NCI-H2227 treated with DMSO at 0.1 percent for 48 hours (cell line): Measurements from ENCODE around the gene PLAC8L1.
"Not testable (repeated sequence)": the region's sequence is repeated elsewhere in the genome, so short reads cannot be mapped to it uniquely, and the experiment has no call there.

Experiments used
- DNase-seq: peaks from one replicate; lab custom pipeline; 2025; lab: John Stamatoyannopoulos, UW

Gene PLAC8L1

GRCh38 chr5:146105477-146105876, at the start of gene PLAC8L1:
Gene PLAC8L1 (minus strand): TSS chr5:146105577. CDS start chr5:146104311, 1,266 bp downstream.
- no peak for DNase-seq

GRCh38 chr5:146151970-146152369, 46.6 kb upstream of the PLAC8L1 start:
- no peak for DNase-seq

DNA sequence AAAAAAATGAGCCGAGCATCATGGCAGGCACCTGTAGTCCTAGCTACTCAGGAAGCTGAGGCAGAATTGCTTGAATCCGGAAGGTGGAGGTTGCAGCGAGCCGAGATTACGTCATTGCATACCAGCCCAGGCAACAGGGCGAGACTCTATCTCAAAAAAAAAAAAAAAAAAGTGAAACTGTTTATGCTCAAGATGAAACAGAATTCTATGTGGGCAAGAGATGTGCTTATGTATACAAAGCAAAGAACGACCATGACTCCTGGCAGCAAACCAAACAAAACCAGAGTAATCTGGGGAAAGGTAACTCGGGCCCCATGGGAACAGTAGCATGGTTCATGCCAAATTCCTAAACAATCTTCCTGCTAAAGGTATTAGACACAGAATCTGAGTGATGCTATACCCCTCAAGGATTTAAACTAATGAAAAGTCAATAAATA, 32.6 kb upstream of the PLAC8L1 start:
- no peak for DNase-seq

DNA sequence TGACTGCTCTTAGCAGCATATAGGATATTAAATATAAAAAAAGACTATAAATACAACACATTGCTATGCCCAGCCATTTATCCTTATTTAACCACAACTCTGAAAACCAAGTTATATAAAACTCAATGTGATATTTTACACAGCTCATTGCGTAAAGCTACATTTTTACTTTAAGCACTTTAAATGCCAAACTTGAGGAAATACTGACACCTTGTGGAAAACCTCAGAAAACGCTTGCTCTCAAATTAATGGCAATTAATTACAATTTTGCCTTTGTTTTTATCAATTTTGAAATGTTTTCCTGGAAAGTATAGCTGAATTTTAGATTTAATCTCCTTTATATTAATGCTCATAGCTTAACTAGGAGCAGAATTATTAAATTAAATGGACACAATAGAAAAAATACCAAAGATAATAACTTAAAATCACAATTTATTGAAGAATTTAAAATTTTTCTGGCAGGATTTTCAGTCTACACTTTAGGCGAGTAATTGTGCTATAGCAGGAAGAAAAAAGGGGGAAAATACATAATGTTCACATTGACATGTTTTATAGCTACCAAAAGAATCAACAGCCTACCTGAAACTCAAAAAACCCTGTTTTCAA, 25.2 kb upstream of the PLAC8L1 start:
- no peak for DNase-seq

DNA sequence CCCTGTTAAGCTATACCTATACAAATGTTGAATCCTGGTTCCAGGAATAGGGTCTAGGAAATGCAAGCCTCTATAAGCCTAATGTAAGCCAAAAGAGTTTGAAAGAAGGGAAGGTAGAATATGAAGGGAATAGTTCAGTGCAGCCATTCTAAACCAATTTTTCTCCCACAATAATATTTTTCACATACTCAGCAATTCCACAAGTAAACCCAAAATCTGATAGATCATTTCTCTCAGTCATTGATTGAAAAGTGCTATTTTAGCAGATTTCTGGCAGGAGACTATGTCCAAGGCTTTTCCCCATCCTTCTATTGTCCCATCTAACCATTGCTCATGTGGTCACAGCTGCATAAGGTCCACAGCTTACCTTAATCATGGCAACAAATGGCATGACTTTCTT, 20.7 kb upstream of the PLAC8L1 start:
- no peak for DNase-seq

- no peak for DNase-seq
Observed at GRCh38 chr5:146124580-146124979, 19.2 kb upstream of the PLAC8L1 start.

GRCh38 chr5:146121451-146121850, 16.1 kb upstream of the PLAC8L1 start:
- not testable (repeated sequence) for DNase-seq

DNA sequence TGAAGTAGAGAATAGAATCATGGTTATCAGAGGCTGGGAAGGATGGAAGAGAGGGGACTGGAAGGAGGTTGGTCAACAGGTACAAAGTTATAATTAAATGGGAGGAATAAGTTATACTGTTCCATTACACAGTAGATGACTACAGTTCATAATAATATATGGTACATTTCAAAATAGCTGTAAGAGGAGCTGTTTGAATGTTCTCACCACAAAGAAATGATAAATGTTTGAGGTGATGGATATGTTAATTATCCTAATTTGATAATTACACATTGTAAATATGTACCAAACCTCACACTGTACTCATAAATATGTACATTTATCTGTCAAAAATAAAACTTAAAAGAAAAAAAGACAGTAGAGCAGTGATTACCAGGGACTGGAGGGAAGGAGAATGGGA, 12.9 kb upstream of the PLAC8L1 start:
- no peak for DNase-seq

DNA sequence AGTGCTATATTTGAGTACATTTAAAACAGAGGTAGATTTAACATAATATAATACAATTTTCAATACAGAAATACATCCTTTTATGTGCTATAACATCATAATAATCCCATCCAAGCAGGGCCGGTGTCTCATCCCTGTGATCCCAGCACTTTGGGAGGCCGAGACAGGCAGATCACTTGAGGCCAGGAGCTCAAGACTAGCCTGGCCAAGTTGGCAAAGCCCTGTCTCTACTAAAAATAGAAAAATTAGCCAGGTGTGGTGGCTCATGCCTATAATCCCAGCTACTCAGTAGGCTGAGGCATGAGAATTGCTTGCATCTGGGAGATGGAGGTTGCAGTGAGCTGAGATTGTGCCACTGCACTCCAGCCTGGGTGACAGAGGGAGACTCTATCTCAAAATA, 11.8 kb upstream of the PLAC8L1 start:
- DNase-seq, result not testable (repeated sequence)

DNA sequence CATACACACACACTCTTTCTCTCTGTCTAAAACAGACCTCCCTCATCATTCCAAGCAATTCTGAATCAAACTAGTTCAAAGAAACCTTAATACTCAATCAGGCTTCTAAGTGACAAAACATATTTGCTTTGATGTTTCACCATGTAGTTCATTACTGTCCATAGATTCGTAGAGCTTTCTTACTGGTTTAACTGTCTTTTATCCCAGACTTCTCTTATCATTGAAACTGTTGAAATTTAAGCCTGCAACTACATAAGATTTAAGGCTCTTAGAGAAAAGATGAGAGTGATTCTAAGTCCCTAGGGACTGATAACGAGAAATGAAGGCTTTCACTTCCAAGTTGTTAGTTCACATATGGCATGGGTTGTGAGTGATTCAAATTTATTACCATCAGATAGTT, 11.0 kb upstream of the PLAC8L1 start:
- DNase-seq, result no peak

GRCh38 chr5:146112476-146112875, 7.1 kb upstream of the PLAC8L1 start:
- no peak for DNase-seq

- no peak for DNase-seq
Observed at GRCh38 chr5:146111409-146111808, 6.0 kb upstream of the PLAC8L1 start.

GRCh38 chr5:146109379-146109778, 4.0 kb upstream of the PLAC8L1 start:
- DNase-seq, result no peak

GRCh38 chr5:146108870-146109269, 3.5 kb upstream of the PLAC8L1 start:
- DNase-seq, result not testable (repeated sequence)

GRCh38 chr5:146107901-146108300, 2.5 kb upstream of the PLAC8L1 start:
- no peak for DNase-seq

DNA sequence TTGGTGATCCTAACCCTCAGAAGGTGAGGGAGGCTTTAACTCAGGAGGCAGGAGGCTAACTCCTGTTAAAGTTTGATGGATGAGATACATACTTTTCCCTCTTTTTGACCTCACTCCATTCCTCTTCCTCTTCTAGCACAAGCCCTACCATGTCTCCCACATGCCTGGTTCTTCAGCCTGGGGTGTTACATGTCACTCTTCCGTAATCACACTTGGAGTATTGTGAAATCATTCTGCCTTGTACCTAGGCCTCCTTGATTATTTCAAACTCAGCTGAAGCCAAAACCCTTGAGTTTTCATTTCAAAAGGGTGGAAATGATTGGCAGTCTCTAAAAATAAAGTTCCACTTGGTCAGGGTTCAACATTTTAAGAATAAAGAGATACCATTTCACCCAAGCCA, 1.8 kb downstream of the PLAC8L1 start:
- DNase-seq, result no peak

DNA sequence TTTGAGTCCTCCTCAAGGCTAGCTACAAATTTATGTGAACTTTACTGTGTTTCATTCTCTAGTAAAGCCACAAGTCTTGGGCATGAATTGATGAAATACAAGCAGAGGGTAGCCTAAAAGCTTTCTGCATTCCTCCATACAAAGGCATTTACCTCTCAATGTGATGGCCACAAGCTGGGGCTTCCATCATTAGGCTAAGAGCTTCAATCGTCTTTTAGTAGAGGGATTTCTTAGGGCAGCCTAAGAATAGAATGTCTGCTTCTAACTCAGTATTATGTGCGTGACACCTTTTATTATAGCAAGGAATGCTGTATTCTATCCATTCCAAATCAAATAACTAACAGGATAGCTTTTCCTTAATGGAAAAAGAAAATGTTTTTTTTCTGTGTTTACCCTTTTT, 3.7 kb downstream of the PLAC8L1 start:
- no peak for DNase-seq

- no peak for DNase-seq
Observed at GRCh38 chr5:146098047-146098446, 7.3 kb downstream of the PLAC8L1 start.

DNA sequence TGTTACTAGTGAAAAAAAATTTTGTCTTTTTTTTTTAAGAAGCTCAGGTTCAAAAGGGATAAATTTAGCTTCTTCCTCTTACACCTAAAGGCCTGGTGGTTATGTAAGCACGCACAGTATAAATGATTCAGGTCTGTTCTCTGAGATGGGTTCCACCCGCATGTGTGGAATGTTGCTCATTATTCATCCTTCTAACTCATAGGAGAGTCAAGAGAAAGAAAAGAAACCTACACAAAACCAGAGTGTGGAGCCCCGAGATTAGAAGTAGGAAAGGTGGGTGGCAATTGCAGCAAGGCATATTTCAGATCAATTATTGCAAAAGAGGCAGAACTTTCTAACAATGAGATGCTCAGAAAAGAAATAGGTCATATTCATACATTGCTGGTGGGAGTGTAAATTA, 13.5 kb downstream of the PLAC8L1 start:
- no peak for DNase-seq

GRCh38 chr5:146089287-146089686, 16.1 kb downstream of the PLAC8L1 start:
- no peak for DNase-seq

DNA sequence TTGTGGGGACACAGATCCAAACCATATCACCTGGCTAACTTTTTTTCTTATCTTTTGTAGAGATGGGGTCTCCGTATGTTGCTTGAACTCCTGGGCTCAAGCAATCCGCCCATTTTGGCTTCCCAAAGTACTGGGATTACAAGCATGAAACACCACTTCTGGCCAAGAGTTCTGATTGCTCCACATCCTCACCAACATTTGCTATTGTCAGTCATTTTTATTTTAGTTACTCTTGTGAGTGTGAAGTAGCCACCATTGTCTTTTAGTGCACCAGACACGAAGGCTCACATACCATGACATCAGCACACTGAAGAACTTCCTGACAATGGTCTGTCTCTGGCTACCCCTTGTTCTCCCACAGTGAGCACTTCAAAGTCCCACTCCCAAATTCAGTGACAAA, 17.3 kb downstream of the PLAC8L1 start:
- DNase-seq, result no peak

- no peak for DNase-seq
Observed at GRCh38 chr5:146084376-146084775, 21.0 kb downstream of the PLAC8L1 start.

DNA sequence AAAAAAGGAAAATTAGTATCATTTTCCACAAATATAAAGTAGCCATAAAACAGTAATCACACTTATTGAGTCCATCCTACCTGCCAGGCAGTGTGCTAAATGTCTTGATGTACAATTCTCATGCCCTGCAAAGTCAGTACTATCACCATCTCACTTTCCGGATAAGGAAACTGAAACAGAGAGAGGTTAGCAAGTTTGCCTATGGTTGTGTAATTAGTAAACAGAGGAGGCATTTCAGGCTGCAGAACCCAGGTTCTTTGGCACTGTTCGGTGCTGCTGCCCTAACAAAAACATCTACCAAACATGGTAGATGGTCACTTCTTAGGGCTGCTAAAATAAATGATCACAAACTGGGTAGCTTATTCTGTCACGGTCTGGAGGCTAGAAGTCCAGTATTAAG, 22.6 kb downstream of the PLAC8L1 start:
- no peak for DNase-seq

DNA sequence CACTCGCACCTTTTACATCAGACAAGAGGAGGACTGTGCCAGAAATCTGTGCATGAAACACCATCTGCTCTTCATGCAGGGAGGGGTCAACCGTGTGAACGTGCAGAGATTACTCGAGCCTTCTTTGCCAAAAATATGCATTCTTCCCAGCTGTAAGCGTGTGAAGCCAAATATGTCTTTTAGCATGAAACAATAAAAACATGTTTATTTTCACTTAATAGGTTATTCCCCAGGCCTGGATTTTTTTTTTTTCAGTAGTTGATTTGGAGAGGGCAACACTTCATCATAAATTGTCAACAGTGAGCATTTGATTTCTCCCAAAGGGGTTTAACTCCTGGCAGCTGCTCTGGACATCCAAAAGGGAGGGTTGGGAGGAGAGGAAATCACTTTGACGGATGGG, 23.8 kb downstream of the PLAC8L1 start:
- DNase-seq, result no peak
